Measurements from ENCODE around the gene TSPAN9.

DNA sequence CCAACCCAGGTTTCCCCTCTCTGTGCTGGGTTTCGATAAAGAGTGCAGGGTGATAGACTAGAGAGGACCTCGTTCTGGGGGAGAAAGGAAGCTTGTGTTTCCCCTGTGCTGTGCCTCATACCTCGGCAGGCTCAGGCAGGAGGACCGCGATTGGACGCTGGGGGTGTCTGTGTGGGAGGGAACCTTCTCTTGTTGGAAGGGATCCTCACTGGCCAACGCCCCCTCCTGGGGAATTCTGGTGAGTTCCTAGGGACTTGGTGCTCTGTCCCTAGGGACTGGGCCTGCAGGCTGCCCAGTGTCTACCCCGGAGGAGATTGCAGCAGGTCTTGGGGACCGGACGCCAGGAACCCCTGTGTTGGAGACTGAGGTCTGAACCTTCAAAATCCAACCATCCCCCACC is 256.4 kb downstream of the TSPAN9 start:
- TF ChIP-seq, protein P1, sequence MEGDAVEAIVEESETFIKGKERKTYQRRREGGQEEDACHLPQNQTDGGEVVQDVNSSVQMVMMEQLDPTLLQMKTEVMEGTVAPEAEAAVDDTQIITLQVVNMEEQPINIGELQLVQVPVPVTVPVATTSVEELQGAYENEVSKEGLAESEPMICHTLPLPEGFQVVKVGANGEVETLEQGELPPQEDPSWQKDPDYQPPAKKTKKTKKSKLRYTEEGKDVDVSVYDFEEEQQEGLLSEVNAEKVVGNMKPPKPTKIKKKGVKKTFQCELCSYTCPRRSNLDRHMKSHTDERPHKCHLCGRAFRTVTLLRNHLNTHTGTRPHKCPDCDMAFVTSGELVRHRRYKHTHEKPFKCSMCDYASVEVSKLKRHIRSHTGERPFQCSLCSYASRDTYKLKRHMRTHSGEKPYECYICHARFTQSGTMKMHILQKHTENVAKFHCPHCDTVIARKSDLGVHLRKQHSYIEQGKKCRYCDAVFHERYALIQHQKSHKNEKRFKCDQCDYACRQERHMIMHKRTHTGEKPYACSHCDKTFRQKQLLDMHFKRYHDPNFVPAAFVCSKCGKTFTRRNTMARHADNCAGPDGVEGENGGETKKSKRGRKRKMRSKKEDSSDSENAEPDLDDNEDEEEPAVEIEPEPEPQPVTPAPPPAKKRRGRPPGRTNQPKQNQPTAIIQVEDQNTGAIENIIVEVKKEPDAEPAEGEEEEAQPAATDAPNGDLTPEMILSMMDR (IDR thresholded peaks at IDR 0.05; ENCODE audit: low read depth, low read length, poor library complexity, severe bottlenecking) = no peak
- TF ChIP-seq EZH2phosphoT487 (IDR thresholded peaks at IDR 0.05; ENCODE audit: borderline replicate concordance, low read length) = no peak

Data from DOHH2 (cell line).